Inferior parietal cortex (tissue), 1 donor: ENCODE data around the gene PRAMEF5.
"Not testable (repeated sequence)": the region's sequence is repeated elsewhere in the genome, so short reads cannot be mapped to it uniquely, and the experiment has no call there.

ENCODE experiments used
- DNase-seq: peaks from one replicate; pipeline ENCODE4 v3.0.0-alpha.2; 2016; ENCODE audit errors: extremely low spot score

PRAMEF5 gene

DNA sequence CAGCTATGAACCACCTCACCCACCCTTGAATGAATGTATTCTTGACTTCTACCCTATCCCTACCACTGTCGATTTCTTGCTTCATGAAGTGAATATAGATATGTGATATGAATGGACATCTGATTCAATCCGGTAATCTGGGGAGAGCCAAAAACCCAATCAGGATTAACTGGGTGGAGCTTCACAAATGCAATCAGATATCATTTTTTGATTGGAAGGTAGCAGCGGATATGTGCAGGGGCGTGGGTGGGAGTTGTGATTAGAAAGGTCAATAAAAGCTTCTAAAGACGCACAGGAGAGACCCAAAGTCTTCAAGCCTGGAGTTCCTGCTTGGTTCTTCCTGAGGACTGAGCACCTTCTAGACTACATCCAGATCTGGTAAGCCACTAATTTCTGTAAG, at the start of gene PRAMEF5:
Gene PRAMEF5, plus strand, starts transcription at position 301 of the 400 bp plus-strand sequence. CDS start 5,071 bp downstream, outside the sequence.
- not testable (repeated sequence) for DNase-seq

DNA sequence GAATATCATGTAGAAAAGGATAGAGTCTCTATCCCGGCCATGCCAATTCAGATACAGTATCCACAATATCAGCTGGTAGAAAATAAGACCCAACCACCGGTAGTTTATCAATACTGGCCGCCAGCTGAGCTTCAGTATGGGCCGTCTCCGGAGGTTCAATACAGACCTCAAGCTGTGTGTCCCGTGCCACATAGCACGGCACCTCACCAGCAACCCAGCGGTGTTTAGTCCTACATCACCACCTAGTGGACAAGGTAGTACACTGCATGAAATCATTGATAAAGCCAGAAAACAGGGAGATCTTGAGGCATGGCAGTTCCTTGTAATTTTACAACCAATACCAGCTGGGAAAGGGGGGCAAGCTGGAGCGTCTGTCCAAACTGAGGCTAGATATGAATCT, 45.3 kb upstream of the PRAMEF5 start:
- DNase-seq = not testable (repeated sequence)

DNA sequence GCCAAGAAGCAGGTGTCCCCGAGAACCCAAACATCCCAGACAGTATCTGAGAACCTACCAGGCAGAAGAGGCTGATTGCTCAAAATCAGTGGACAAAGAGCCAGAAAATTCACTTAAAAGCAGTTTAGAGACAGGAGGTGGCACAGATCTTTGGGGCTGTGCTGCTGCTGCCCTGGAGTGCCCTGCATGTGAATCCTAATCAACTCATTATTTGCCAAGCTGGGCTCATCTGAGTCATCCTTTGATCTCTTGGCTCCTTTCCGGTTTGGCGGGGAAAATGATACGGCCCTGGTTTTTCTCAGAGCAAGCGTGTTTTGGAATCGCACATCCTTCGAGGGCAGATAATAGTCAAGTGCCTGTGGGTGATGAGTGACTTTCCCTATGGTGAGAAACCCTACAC, 37.4 kb upstream of the PRAMEF5 start:
- DNase-seq = not testable (repeated sequence)

DNA sequence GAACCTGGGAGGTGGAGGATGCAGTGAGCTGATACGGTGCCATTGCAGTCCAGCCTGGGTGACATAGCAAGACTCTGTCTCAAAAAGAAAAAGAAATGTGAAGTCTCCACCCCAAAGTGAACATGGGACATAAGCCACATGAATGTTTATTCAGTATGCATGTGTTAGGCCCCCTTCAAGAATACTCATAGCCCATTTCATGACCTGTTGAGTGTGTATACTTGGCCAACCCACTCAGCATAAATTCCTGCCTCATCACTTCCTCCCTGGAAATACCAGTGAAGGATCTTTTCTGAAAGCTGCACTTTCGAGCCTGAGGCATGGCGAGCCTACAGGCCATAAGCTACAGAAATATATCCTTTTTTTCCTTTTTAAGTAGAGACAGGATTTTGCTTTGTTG, 34.8 kb upstream of the PRAMEF5 start:
- DNase-seq = not testable (repeated sequence)

DNA sequence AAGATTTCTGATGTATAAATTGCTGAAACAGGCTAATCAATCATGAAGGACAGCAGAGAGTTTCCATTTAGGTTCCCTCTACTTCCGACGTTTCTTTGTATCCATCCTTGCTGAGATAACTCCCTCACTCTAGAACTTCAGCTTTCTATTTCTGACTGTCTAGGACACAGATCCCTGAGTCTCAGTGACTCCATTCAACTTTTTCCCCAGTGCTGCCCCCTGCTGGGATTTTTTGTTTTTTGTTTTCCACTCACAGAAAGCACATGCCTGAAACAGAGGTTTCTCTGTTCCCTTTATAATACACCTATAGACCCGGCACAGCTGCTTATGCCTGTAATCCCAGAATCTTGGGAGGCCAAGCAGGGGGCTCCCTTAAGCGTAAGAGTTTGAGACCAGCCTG, 31.2 kb upstream of the PRAMEF5 start:
- not testable (repeated sequence) for DNase-seq

DNA sequence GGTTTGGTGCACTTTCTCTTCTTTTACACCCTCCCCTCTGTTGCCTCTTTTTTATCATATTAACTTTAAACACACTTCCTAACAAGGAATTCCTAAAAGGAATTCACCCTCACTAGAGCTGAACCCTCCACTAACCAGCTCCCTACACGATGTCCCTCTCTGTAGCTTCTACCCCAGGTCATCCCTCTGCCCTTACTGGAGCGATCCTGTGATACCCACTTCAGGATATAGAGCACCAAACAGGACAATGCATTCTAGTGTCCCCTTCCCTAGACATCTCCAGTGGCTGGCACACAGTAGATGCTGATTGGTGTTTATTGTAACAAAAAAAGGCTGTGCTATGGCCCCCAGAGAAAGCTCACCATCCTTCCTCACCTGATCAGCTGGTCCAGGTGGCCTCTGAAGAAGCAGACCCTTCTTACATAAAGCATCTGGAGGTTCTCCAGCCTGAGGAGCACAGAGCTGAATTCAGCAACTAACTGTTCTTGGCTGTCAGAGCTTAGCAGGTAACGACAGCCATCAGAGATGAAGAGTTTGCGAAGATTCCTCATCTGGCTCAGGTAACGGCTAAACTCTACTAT, 29.4 kb upstream of the PRAMEF5 start:
- DNase-seq = no peak

DNA sequence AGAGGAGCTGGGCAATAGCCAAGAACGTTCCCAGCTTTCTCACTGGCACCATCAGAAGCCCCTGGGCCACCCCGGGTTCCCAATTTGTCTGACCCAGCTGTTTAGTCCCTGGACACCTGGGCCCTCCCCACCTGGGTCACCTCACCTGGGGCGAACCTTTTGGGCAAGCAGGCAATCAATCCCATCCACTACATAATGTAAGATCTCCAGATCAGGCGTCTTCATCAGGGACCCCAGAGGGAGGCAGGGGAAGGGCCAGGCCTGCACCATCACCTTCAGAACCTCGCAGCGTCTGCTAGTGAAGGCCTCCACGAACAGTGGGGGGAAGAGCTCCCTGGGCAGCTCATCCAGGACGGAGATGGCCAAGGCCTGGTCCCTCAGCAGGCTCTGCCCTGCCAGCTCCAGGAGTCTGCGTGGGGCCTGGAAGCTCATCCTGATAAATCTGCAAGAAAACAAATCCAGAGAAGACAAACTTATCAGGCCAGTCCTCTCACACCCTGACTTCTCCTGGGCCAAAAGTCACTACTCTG, 28.3 kb upstream of the PRAMEF5 start, which contains the start of gene PRAMEF18:
Gene PRAMEF18, minus strand, starts transcription at position 480 of the 530 bp plus-strand sequence. Its CDS starts 48 bp downstream, at position 432.
- not testable (repeated sequence) for DNase-seq

DNA sequence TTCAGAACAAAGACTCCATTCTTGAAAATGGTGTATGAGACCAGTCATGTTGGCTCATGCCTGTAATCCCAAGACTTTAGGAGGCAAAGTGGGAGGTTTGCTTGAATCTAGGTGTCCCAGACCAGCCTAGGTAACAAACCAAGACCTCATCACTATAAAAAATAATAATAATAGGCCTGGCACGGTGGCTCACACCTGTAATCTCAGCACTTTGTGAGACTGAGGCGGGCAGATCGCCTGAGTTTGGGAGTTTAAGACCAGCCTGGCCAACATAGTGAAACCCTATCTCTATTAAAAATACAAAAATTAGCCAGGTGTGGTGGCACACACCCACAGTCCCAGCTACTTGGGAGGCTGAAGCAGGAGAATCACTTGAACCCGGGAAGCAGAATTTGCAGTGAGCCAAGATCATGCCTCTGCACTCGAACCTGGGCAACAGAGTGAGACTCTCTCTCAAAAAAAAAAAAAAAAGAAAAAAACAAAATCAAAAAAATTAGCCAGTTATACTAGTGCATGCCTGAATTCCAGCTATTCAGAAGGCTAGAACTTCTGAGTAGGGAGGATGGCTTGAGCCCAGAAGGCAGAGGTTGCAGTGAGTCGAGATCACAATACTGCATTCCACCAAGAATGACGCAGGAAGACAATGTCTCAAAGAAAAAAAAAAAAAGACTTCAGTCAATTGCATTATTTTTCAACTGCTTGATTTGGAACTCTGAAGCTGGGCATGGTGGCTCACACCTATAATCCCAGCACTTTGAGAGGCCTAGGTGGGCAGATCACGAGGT, 26.5 kb upstream of the PRAMEF5 start:
- DNase-seq = not testable (repeated sequence)

DNA sequence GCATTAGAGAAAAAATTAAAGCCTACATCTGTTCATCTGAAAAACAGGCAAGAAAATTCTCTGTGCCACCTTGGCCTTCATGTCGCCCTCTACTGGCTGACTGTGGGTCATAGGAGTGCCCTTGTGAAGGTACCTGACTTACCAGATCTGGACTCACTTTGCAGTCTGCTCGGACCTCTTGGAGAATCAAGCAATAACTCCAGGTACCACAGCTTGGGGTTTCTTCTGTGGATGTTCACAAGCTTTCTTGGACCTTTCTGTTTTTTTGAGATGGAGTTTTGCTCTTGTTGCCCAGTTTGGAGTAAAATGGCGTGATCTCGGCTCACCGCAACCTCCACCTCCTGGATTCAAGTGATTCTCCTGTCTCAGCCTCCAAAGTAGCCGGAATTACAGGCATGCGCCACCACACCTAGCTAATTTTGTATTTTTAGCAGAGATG, 25.6 kb upstream of the PRAMEF5 start:
- DNase-seq = no peak

DNA sequence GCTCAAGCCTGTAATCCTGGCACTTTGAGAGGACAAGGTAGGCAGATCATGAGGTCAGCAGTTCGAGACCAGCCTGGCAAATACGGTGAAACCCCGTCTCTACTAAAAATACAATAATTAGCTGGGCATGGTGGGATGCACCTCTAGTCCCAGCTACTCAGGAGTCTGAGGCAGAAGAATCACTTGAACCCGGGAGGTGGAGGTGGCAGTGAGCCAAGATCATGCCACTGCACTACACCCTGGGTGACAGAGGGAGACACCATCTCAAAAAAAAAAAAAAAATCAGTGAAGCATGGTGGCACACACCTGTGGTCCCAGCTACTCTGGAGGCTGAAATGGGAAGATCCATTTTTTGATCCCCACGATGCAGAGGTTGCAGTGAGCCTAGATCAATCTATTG, 23.9 kb upstream of the PRAMEF5 start:
- not testable (repeated sequence) for DNase-seq

DNA sequence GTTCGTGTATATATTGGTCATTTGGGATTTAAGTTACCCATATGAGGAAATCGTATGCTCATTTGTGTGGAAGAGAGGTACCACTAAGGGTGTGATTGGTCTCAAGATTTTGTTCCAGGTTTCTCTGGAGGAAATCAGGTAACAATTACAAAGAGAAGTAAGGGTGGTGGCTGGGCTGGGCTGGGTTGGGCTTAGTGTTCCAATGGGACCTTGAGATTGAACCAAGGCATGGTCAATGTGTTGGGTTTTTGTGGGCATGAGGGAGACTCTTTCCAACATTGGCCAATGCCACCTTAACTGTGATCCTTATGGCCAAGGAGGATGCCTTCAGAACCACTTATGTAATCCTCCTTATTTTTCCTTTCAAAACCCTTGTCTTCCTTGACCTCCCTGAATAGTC, 23.4 kb upstream of the PRAMEF5 start:
- not testable (repeated sequence) for DNase-seq

DNA sequence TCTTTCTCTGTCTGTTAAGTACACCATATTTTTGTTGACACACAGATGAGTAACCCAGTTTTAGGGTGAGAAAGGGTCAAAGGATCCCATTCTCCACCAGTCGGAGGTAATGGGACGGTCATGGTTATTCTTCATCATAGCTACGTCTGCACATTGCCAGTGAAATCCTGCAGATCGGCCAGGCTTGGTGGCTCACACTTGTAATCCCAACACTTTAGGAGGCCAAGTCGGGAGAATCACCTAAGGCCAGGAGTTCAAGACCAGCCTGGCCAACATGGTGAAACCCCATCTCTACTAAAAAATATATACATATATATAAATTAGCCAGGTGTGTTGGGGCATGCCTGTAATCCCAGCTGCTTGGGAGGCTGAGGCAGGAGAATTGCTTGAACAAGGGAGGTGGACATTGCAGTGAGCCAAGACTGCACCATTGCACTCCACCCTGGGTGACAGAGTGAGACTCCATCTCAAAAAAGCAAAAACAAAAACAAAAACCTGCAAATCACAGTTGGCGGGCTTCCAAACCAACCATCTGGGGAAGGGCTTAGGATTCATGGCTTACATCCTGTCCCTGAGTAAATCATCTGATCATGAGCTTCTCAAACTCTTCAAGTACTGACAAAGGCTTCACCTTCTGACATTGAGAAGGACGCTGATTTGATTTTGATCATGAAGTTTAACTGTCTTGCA, 22.8 kb upstream of the PRAMEF5 start:
- DNase-seq = not testable (repeated sequence)

DNA sequence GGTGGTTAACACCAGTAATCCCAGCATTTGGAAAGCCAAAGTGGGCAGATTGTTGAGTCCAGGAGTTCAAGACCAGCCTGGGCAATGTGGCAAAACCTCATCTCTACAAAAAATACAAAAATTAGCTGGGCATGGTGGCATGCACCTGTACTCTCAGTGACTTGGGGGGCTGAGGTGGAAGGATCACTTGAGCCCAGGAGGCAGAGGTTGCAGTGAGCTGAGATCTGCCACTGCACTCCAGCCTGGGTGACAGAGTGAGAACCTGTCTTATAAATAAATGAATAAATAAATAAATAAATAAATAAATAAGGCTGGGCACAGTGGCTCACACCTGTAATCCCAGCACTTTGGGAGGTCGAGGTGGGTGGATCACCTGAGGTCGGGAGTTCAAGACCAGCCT, 21.9 kb upstream of the PRAMEF5 start:
- not testable (repeated sequence) for DNase-seq

DNA sequence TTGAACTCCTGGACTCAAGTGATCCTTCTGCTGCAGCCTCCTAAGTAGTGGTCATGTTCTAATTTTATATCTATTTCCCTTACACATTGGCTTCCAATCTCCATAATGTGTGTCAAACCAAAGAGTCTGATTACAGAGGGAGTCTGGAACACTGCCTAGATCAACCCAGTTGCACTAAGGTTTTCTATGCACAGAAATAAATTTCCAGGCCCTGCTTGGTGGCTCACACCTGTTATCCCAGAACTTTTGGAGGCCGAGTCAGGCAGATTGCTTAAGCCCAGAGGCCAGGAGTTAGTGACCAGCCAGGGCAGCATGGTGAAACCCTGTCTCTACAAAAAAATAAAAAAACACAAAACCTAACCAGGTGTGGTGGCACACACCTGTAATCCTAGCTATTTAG, 19.9 kb upstream of the PRAMEF5 start:
- not testable (repeated sequence) for DNase-seq

DNA sequence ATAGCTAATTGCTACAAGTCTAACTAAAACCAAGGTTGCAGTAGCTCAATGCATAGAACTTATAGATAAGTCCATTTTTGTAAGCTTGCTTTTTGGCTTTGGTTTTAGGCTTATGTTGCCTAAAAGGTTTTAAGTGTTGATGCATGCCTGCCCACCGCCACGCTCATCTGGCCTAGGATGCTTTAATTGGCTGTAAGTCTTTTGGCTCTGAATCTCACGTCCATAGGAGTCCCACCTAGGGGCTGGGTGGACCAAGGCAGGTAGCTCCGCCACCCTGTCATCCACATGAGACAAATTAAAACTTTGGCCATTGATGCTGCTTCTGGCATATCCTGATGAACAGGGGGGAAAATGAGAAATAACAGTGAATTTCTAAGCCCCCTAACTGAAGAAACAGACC, 16.4 kb upstream of the PRAMEF5 start:
- DNase-seq = not testable (repeated sequence)

DNA sequence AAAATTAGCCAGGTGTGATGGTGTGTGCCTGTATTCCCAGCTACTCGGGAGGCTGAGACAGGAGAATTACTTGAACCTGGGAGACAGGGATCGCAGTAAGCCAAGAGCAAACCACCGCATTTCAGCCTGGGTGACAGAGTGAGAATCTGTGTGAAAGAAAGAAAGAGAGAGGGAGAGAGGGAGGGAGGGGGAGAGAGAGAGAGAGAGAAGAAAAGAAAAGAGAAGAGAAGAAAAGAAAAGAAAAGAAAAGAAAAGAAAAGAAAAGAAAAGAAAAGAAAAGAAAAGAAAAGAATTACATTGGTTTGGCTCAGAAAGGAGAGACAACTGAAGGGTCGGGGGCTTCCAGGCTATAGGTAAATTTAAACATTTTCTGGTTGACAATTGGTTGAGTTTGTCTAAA, 14.4 kb upstream of the PRAMEF5 start:
- DNase-seq = not testable (repeated sequence)

DNA sequence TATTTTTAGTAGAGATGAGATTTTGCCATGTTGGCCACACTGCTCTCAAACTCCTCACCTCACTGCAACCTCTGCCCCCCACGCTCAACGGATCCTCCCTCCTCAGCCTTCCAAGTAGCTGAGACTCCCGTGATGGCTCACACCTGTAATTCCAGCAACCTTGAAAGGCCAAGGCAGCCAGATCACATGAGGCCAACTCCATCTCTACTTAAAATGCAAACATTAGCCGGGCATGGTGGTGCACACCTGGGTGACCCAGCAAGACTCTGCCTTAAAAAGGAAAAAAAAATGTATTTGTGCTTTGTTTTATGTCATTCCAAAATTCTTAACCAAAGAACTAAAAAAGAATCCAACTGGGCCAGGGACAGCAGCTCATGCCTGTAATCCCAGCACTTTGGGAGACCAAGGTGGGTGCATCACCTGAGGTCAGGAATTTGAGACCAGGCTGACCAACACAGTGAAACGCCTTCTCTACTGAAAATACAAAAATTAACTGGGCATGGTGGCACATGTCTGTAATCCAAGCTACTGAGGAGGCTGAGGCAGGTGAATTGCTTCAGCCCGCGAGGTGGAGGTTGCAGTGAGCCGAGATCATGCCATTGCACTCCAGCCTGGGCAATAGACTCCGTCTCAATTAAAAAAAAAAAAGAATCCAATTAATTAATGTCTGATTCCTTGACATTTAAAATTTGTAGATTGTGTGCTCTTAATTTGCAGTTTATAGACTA, 10.3 kb upstream of the PRAMEF5 start:
- DNase-seq = not testable (repeated sequence)

DNA sequence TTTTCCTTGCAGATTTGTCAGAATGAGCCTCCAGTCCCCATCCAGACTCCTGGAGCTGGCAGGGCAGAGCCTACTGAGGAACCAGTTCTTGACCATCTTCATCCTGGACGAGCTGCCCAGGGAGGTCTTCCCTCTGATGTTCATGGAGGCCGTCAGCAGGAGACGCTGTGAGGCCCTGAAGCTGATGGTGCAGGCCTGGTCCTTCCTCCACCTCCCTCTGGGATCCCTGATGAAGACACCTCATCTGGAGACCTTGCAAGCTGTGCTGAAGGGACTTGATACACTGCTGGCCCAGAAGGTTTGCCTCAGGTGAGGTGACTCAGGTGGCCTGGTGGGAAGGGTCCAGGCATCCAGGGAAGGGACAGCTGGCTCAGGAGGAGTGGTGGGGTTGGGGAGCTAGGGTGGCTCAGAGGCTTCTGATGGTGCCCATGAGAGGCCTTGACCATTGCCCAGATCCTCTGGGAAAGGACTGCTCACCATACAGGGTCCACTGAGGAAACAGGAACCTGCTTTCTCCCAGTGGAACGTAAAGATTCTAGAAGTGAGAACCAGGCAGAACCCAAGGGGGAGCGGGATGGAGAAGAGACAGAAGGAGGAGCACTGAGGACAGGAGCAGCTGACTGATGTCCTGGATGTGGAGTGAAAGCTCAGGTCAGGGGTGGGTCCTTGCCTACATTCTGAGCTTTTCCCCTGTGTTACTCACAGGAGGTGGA, 8.0 kb upstream of the PRAMEF5 start:
- DNase-seq = not testable (repeated sequence)

DNA sequence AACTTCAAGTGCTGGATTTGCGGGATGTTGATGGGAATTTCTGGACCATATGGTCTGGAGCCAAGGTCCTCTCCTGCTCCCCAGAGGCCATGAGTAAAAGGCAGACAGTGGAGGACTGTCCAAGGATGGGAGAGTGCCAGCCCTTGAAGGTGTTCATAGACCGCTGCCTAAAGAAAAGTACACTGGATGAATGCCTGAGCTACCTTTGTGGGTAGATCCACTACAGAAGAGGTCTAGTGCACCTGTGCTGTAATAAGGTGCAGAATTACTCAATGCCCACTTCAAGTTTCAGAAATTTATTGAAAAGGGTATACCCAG, 7.5 kb upstream of the PRAMEF5 start:
- DNase-seq = not testable (repeated sequence)

DNA sequence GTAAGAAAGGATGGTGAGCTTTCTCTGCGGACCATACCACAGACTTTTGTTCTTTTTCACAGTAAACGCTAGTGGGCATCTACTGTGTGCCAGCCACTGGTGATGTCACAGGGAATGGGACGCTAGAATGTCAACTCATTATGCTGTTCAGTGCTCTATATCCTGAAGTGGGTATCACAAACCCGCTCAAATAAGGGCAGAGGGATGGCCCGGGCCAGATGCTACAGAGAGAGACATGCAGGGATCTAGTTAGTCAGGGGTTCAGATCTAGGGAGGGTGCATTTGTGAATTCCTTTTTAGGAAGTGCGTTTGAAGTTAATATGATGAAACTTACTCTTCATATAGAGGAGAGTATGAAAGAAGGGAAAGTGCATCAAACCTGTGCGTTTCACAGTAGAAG, 6.9 kb upstream of the PRAMEF5 start:
- DNase-seq = not testable (repeated sequence)

DNA sequence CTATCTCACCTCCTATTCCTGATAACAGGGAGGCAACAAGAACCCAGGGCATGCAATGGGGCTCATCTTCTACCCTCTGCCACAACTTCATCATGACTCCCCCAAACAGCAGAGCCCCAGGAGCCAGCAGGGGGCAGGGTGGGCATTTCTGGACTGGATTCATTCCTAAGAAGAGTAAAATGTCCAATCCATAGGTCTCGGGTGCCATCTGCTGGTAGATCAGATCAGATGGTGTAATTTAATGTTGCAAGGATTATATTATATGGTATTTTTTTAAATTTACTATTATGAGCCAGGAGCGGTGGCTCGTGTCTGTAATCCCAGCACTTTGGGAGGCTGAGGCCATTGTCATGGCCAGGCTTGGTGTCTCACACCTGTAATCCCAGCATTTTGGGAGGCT, 11.1 kb downstream of the PRAMEF5 start:
- not testable (repeated sequence) for DNase-seq
